ENCODE data around the gene SLC39A7. TPM values are rescaled to one million over a fixed set of nuclear protein-coding genes. Genes with fewer than 3 reads are reported as not detected.

Gene SLC39A7
- total and polyA plus RNA-seq, 2 of the 13 experiments (the other 11 are each of a cell fraction or from before 2014, with no cell fraction given), result 142 to 229 TPM

DNA sequence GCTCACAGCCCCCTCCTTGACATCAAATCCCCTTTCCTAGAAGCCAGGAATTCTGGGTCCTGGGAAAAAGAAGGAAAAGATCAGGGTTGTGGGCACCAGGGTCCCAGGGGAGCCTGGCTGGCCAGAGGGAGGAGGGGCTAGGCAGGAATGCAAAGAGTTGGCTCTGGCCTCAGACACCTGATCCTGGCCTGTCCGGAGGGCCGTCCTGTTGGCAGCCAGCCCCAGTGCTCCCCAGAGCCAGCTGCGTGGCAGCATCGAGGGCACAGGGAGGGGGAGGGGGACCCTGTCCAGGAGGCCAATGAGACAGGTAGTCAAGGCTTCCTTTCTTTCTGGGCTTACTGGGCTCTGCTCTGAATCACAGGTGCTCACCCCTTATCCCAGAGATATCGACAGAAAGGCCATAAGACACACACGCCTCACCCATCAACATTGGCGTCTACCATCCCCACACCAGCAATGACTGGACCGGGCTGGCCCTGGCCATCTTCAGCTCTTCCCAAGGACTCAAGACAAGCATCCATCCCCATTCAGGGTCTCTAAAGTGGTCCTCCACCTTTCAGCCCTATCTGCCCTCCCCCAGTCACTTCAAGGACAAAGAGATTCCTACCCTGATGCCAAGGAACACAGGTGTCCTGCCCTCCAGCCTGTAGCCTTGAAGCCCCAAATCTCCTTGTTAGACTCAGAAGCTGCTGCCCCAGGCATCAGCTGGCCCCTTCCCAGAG lies 9.1 kb upstream of the SLC39A7 start (continued):
- TF ChIP-seq, protein P1, sequence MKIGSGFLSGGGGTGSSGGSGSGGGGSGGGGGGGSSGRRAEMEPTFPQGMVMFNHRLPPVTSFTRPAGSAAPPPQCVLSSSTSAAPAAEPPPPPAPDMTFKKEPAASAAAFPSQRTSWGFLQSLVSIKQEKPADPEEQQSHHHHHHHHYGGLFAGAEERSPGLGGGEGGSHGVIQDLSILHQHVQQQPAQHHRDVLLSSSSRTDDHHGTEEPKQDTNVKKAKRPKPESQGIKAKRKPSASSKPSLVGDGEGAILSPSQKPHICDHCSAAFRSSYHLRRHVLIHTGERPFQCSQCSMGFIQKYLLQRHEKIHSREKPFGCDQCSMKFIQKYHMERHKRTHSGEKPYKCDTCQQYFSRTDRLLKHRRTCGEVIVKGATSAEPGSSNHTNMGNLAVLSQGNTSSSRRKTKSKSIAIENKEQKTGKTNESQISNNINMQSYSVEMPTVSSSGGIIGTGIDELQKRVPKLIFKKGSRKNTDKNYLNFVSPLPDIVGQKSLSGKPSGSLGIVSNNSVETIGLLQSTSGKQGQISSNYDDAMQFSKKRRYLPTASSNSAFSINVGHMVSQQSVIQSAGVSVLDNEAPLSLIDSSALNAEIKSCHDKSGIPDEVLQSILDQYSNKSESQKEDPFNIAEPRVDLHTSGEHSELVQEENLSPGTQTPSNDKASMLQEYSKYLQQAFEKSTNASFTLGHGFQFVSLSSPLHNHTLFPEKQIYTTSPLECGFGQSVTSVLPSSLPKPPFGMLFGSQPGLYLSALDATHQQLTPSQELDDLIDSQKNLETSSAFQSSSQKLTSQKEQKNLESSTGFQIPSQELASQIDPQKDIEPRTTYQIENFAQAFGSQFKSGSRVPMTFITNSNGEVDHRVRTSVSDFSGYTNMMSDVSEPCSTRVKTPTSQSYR (CRISPR knock-in tag; IDR thresholded peaks at IDR 0.05; ENCODE audit: borderline replicate concordance), result peak; percentile 64; the same call in 1 of the 2 replicates
- TF ChIP-seq ZNF83 (CRISPR knock-in tag; IDR thresholded peaks at IDR 0.05; ENCODE audit: borderline replicate concordance), result 0 out of 2 replicates have a peak, but pooled peaks have one; percentile 16
- no peak for TF ChIP-seq FOXC1 (CRISPR knock-in tag; IDR thresholded peaks at IDR 0.05; ENCODE audit: borderline replicate concordance)
- TF ChIP-seq HMG20A (CRISPR knock-in tag; IDR thresholded peaks at IDR 0.05; ENCODE audit: borderline replicate concordance), result peak; percentile 24; the same call in 1 of the 2 replicates
- TF ChIP-seq MAZ (IDR thresholded peaks at IDR 0.05; ENCODE audit: borderline replicate concordance, low read depth, low read length), result no peak
- no peak for TF ChIP-seq MAZ (CRISPR knock-in tag; IDR thresholded peaks at IDR 0.05; ENCODE audit: low read depth)
- no peak for TF ChIP-seq GATAD2A (CRISPR knock-in tag; IDR thresholded peaks at IDR 0.05)
- TF ChIP-seq, protein P2, sequence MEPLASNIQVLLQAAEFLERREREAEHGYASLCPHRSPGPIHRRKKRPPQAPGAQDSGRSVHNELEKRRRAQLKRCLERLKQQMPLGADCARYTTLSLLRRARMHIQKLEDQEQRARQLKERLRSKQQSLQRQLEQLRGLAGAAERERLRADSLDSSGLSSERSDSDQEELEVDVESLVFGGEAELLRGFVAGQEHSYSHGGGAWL (CRISPR knock-in tag; IDR thresholded peaks at IDR 0.05), result no peak
- TF ChIP-seq SMARCC2 (IDR thresholded peaks at IDR 0.05), result no peak
- TF ChIP-seq ZMYM4 (CRISPR knock-in tag; IDR thresholded peaks at IDR 0.05), result 0 out of 2 replicates have a peak, but pooled peaks have one; percentile 7
- 0 out of 2 replicates have a peak, but pooled peaks have one; percentile 22 for TF ChIP-seq HDAC1 (CRISPR knock-in tag; IDR thresholded peaks at IDR 0.05)
- TF ChIP-seq REXO4 (CRISPR knock-in tag; IDR thresholded peaks at IDR 0.05; ENCODE audit: borderline replicate concordance), result no peak
- TF ChIP-seq, protein P3, sequence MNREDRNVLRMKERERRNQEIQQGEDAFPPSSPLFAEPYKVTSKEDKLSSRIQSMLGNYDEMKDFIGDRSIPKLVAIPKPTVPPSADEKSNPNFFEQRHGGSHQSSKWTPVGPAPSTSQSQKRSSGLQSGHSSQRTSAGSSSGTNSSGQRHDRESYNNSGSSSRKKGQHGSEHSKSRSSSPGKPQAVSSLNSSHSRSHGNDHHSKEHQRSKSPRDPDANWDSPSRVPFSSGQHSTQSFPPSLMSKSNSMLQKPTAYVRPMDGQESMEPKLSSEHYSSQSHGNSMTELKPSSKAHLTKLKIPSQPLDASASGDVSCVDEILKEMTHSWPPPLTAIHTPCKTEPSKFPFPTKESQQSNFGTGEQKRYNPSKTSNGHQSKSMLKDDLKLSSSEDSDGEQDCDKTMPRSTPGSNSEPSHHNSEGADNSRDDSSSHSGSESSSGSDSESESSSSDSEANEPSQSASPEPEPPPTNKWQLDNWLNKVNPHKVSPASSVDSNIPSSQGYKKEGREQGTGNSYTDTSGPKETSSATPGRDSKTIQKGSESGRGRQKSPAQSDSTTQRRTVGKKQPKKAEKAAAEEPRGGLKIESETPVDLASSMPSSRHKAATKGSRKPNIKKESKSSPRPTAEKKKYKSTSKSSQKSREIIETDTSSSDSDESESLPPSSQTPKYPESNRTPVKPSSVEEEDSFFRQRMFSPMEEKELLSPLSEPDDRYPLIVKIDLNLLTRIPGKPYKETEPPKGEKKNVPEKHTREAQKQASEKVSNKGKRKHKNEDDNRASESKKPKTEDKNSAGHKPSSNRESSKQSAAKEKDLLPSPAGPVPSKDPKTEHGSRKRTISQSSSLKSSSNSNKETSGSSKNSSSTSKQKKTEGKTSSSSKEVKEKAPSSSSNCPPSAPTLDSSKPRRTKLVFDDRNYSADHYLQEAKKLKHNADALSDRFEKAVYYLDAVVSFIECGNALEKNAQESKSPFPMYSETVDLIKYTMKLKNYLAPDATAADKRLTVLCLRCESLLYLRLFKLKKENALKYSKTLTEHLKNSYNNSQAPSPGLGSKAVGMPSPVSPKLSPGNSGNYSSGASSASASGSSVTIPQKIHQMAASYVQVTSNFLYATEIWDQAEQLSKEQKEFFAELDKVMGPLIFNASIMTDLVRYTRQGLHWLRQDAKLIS (CRISPR knock-in tag; IDR thresholded peaks at IDR 0.05), result no peak
- TF ChIP-seq KMT2A (CRISPR knock-in tag; IDR thresholded peaks at IDR 0.05), result no peak
- TF ChIP-seq ZNF263 (CRISPR knock-in tag; IDR thresholded peaks at IDR 0.05), result peak; percentile 92
- no peak for TF ChIP-seq RORA (CRISPR knock-in tag; IDR thresholded peaks at IDR 0.05)
- peak; percentile 27; the same call in 1 of the 2 replicates for TF ChIP-seq MTA1 (CRISPR knock-in tag; IDR thresholded peaks at IDR 0.05; ENCODE audit: borderline replicate concordance)
- TF ChIP-seq ZNF230 (CRISPR knock-in tag; IDR thresholded peaks at IDR 0.05), result 0 out of 2 replicates have a peak, but pooled peaks have one; percentile 33
- no peak for TF ChIP-seq ZNF891 (CRISPR knock-in tag; IDR thresholded peaks at IDR 0.05)
